ENCODE measurements around the gene FHIT. TPM values are rescaled to one million over a fixed set of nuclear protein-coding genes. Genes with fewer than 3 reads are reported as not detected.

FHIT gene
- total and polyA plus RNA-seq, 4 donors, result 2.1 to 14.7 (median 6.6) TPM

GRCh38 chr3:60812502-60812901 is 438.8 kb downstream of the FHIT start:
- WGBS, result 86% methylated on average over 2 of the region's 2 CpGs
- Histone ChIP-seq H3K9ac (ENCODE audit: low read depth in 1 of 2, low read length in 2 of 2) (no peak overlapping the region), H3K4me3 (ENCODE audit: low read depth in 1 of 3, low read length in 3 of 3) (no peak overlapping the region), H3K27ac (ENCODE audit: low read depth in 1 of 2, low read length in 2 of 2) (no peak overlapping the region), H3K36me3 (ENCODE audit: control insufficient read depth in 4 of 4, insufficient read depth in 3 of 4, low read depth in 1 of 4, low read length in 3 of 4) (no peaks in the 10 kb centered on the region), H3K27me3 (ENCODE audit: control insufficient read depth in 4 of 4, insufficient read depth in 4 of 4, low read length in 3 of 4) (no peaks in the 10 kb centered on the region), H3K9me3 (ENCODE audit: control insufficient read depth in 4 of 4, low read length in 3 of 4) (no peaks in the 10 kb centered on the region), H3K4me1 (ENCODE audit: control insufficient read depth in 4 of 4, insufficient read depth in 4 of 4, low read length in 3 of 4) (no peaks in the 10 kb centered on the region)
- no peak for DNase-seq (ENCODE audit: low spot score)
- no peak for TF ChIP-seq JUND (IDR thresholded peaks at IDR 0.05)
- no peak for TF ChIP-seq MAX (IDR thresholded peaks at IDR 0.05)
- no peak for TF ChIP-seq ATF3 (IDR thresholded peaks at IDR 0.05)
- no peak for TF ChIP-seq NR2F2 (IDR thresholded peaks at IDR 0.05)
- no peak for TF ChIP-seq GABPA (IDR thresholded peaks at IDR 0.05 in 1 of 2, conservative IDR thresholded peaks at IDR 0.05 in 1 of 2)
- no peak for TF ChIP-seq FOXA1 (IDR thresholded peaks at IDR 0.05)
- TF ChIP-seq YY1 (IDR thresholded peaks at IDR 0.05), result no peak
- TF ChIP-seq REST (IDR thresholded peaks at IDR 0.05), result no peak
- no peak for TF ChIP-seq FOXA2 (IDR thresholded peaks at IDR 0.05)
- no peak for TF ChIP-seq CTCF (IDR thresholded peaks at IDR 0.05; ENCODE audit: low read depth, low read length, missing input control)
- TF ChIP-seq TAF1 (conservative IDR thresholded peaks at IDR 0.05), result no peak
- TF ChIP-seq EGR1 (IDR thresholded peaks at IDR 0.05; ENCODE audit: low read depth in 2 of 2), result no peak
- no peak for TF ChIP-seq HNF4A (conservative IDR thresholded peaks at IDR 0.05)
- no peak for TF ChIP-seq SP1 (IDR thresholded peaks at IDR 0.05)
- TF ChIP-seq ZBTB33 (IDR thresholded peaks at IDR 0.05), result no peak
- TF ChIP-seq RXRA (IDR thresholded peaks at IDR 0.05), result no peak
- TF ChIP-seq RAD21 (IDR thresholded peaks at IDR 0.05), result no peak
- no peak for TF ChIP-seq HNF4G (IDR thresholded peaks at IDR 0.05)

All from liver (tissue), 9 donors.